ENCODE results near the gene ABR. TPM values are rescaled to one million over a fixed set of nuclear protein-coding genes. Genes with fewer than 3 reads are reported as not detected.

ABR gene
- total RNA-seq, 2 donors from 2014 or later = 80.7 to 82.7 TPM

GRCh38 chr17:1159431-1160180, 20.2 kb downstream of the ABR start:
- no peaks in the 10 kb centered on the region for H3K4me1 ChIP-seq (replicated peaks)
- no peak overlapping the region for H3K4me3 ChIP-seq
- no peak for TF ChIP-seq CTCF (IDR thresholded peaks at IDR 0.05)
- TF ChIP-seq POLR2A (IDR thresholded peaks at IDR 0.05) = no peak
- no peak for TF ChIP-seq POLR2AphosphoS5 (IDR thresholded peaks at IDR 0.05)
- no peak for DNase-seq (ENCODE audit: low spot score)
- no peaks in the 10 kb centered on the region for H3K27me3 ChIP-seq (replicated peaks; ENCODE audit: insufficient read depth)
- H3K36me3 ChIP-seq = no peaks in the 10 kb centered on the region
- H3K27ac ChIP-seq = no peak overlapping the region
- intact Hi-C loops (cut with DNase I) = no loop called here
- H3K9me3 ChIP-seq = no peaks in the 10 kb centered on the region
- 89% methylated on average over 28 of the region's 28 CpGs for WGBS

GRCh38 chr17:1158879-1159278, 20.9 kb downstream of the ABR start:
- WGBS = 82% methylated on average over 8 of the region's 8 CpGs
- intact Hi-C loops (cut with DNase I) = no loop called here

GRCh38 chr17:1156864-1157263, 22.9 kb downstream of the ABR start:
- H3K4me1 ChIP-seq (replicated peaks) = no peaks in the 10 kb centered on the region
- no peaks in the 10 kb centered on the region for H3K36me3 ChIP-seq
- TF ChIP-seq POLR2AphosphoS5 (IDR thresholded peaks at IDR 0.05) (no peak), CTCF (IDR thresholded peaks at IDR 0.05) (no peak), POLR2A (IDR thresholded peaks at IDR 0.05) (no peak)
- no peak overlapping the region for H3K4me3 ChIP-seq
- WGBS = 93% methylated on average over 12 of the region's 12 CpGs
- no peaks in the 10 kb centered on the region for H3K27me3 ChIP-seq (replicated peaks; ENCODE audit: insufficient read depth)
- no peak for DNase-seq (ENCODE audit: low spot score)
- intact Hi-C loops (cut with DNase I) = no loop called here
- no peak overlapping the region for H3K27ac ChIP-seq
- no peaks in the 10 kb centered on the region for H3K9me3 ChIP-seq

More at GRCh38 chr17:1158879-1159278, 20.9 kb downstream of the ABR start:
- DNase-seq (ENCODE audit: low spot score) = no peak
- H3K9me3 ChIP-seq = no peaks in the 10 kb centered on the region
- H3K27me3 ChIP-seq (replicated peaks; ENCODE audit: insufficient read depth) = no peaks in the 10 kb centered on the region
- no peaks in the 10 kb centered on the region for H3K36me3 ChIP-seq
- H3K4me3 ChIP-seq = no peak overlapping the region
- no peak overlapping the region for H3K27ac ChIP-seq
- TF ChIP-seq POLR2A (IDR thresholded peaks at IDR 0.05) (no peak), CTCF (IDR thresholded peaks at IDR 0.05) (no peak), POLR2AphosphoS5 (IDR thresholded peaks at IDR 0.05) (no peak)
- H3K4me1 ChIP-seq (replicated peaks) = no peaks in the 10 kb centered on the region

GRCh38 chr17:1154704-1155103, 25.1 kb downstream of the ABR start:
- DNase-seq (ENCODE audit: low spot score) = no peak
- no peak overlapping the region for H3K27ac ChIP-seq
- no peak overlapping the region for H3K4me3 ChIP-seq
- H3K4me1 ChIP-seq (replicated peaks) = no peaks in the 10 kb centered on the region
- no peak for TF ChIP-seq POLR2A (IDR thresholded peaks at IDR 0.05)
- TF ChIP-seq POLR2AphosphoS5 (IDR thresholded peaks at IDR 0.05) = no peak
- TF ChIP-seq CTCF (IDR thresholded peaks at IDR 0.05) = no peak
- H3K36me3 ChIP-seq = no peaks in the 10 kb centered on the region
- 57% methylated on average over 14 of the region's 14 CpGs for WGBS
- intact Hi-C loops (cut with DNase I) = no loop called here
- no peaks in the 10 kb centered on the region for H3K27me3 ChIP-seq (replicated peaks; ENCODE audit: insufficient read depth)
- H3K9me3 ChIP-seq = no peaks in the 10 kb centered on the region

Measured in prostate gland (tissue), 2 donors.